Activated naive CD8-positive, alpha-beta T cell (primary cell): ENCODE measurements around the gene TYK2.
"Not testable (repeated sequence)": the region's sequence is repeated elsewhere in the genome, so short reads cannot be mapped to it uniquely, and the experiment has no call there.

ENCODE experiments used
- H3K27ac Mint-ChIP-seq: one replicate; pipeline ENCODE4 v1.8.0; 2021; ENCODE audit warnings: mixed read lengths
- H3K27me3 Mint-ChIP-seq: one replicate; pipeline ENCODE4 v1.8.0; 2021; ENCODE audit warnings: mixed read lengths
- H3K36me3 Mint-ChIP-seq: one replicate; pipeline ENCODE4 v1.8.0; 2021; ENCODE audit warnings: mixed read lengths
- H3K4me1 Mint-ChIP-seq: one replicate; pipeline ENCODE4 v1.8.0; 2021; ENCODE audit warnings: low read depth, mixed read lengths
- H3K4me3 Mint-ChIP-seq: one replicate; pipeline ENCODE4 v1.8.0; 2021; ENCODE audit warnings: mild to moderate bottlenecking, mixed read lengths
- H3K9me3 Mint-ChIP-seq: one replicate; pipeline ENCODE4 v1.8.0; 2021; ENCODE audit warnings: low read depth, mixed read lengths

TYK2 gene

DNA sequence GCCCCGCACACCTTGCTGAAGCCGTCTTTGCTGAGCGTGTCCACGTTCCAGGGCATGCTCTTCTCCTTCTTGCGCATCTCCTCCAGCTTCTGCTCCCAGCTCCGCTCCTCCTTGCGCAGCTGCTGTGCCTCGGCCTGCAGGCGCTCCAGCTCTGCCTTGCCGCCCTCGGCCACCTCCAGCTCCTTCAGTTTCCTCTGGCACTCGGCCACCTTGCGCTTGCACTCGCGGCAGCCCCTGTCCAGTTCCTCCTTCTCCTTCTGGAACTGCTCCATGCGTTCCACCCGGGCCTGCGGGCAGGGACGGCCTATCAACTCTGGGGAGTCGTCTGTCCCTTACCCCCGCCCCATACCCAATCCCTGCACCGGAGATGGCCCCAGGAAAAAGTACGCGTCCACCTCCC lies 15.5 kb upstream of the TYK2 start:
- H3K4me1 Mint-ChIP-seq: peaks cover 21% of the 10 kb centered on the region
- H3K4me3 Mint-ChIP-seq: no peak overlapping the region
- H3K9me3 Mint-ChIP-seq: no peaks in the 10 kb centered on the region
- H3K27ac Mint-ChIP-seq: no peak overlapping the region
- H3K36me3 Mint-ChIP-seq: no peaks in the 10 kb centered on the region
- no peaks in the 10 kb centered on the region for H3K27me3 Mint-ChIP-seq

DNA sequence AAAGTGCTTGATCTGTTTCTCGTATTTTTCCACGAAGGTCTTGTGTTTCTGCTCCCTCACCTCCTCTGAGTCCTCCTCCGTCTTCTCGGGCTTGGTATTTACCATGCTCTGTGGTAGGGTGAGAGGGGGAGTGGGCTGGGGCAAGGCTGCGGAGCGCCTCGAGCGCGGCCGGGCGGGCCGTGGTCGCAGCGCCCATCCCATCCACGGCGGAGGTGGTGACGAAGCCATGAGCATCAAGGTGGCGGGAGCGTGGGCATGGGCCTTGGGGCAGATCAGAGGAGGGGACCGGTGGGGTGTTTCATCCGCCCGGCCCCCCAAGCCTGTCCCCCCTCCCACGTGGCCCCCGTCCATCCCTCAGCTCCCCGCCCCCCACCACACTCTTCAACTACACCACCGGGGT lies 15.1 kb upstream of the TYK2 start:
- Mint-ChIP-seq H3K27me3 (no peaks in the 10 kb centered on the region), H3K27ac (no peak overlapping the region), H3K4me1 (peaks cover 16% of the 10 kb centered on the region), H3K36me3 (no peaks in the 10 kb centered on the region), H3K9me3 (no peaks in the 10 kb centered on the region), H3K4me3 (no peak overlapping the region)

DNA sequence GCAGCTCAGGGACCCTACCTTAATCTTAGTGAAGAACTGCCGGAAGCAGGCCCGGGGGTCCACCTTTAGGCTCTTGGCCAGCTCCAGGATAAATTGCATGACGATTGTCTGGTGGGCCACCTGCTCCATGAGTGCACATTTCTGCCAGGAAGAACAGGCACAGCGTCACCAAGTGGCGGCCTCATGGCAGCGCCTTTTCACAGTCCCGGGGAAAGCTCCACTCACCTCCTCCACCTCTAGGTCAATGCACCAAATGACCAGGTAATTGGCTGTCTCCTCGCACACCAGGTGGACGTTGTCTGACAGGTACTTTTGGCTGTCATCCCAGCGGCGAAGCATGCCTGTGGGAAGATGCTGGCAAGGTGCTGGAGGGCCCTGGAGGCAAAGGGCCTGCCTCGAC lies 14.6 kb upstream of the TYK2 start:
- H3K27me3 Mint-ChIP-seq: no peaks in the 10 kb centered on the region
- H3K4me1 Mint-ChIP-seq: peaks cover 13% of the 10 kb centered on the region
- H3K9me3 Mint-ChIP-seq: no peaks in the 10 kb centered on the region
- no peak overlapping the region for H3K27ac Mint-ChIP-seq
- no peak overlapping the region for H3K4me3 Mint-ChIP-seq
- H3K36me3 Mint-ChIP-seq: no peaks in the 10 kb centered on the region

DNA sequence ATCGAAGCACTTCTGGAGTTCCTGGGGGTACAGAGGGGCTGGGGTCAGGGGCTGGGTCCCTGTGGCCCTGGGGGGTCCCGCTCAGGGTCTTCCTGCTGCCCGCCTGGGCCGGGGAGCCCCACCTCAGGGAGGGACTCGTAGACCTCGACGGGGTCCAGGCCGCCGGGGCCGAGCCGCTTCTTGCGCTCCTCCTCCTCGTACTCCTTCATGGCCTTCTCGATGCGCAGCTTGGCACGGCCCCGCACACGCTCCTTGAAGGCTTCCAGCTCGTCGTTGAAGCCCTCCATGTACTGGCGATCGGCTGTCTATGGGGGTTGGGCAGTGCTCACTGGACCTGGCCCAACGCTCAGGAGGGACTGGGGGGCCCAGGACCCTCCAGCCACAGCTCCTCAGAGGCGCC lies 12.8 kb upstream of the TYK2 start:
- H3K36me3 Mint-ChIP-seq: no peaks in the 10 kb centered on the region
- peaks cover 8% of the 10 kb centered on the region for H3K4me1 Mint-ChIP-seq
- no peaks in the 10 kb centered on the region for H3K9me3 Mint-ChIP-seq
- H3K27me3 Mint-ChIP-seq: no peaks in the 10 kb centered on the region
- H3K27ac Mint-ChIP-seq: no peak overlapping the region
- no peak overlapping the region for H3K4me3 Mint-ChIP-seq

DNA sequence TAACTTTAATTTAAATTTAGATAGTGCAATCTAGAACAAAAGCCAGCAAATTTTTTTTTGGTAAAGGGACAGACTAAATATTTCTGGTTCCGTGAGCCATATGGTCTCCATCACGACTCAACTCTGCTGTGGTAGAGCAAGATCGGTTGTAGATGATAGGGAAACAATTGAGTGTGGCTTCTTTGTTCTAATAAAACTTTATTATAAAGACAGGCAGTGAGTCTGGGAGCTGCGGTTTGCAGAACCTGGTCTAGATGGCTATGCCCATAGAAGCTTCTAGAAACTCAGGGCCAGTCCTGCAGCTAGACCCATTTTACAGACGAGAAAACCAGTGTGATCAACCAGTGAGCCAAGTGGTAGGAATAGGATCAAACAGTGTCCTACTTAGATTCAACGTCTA lies 11.7 kb upstream of the TYK2 start:
- peaks cover 3% of the 10 kb centered on the region for H3K4me1 Mint-ChIP-seq
- H3K27me3 Mint-ChIP-seq: no peaks in the 10 kb centered on the region
- H3K4me3 Mint-ChIP-seq: no peak overlapping the region
- no peak overlapping the region for H3K27ac Mint-ChIP-seq
- H3K9me3 Mint-ChIP-seq: no peaks in the 10 kb centered on the region
- no peaks in the 10 kb centered on the region for H3K36me3 Mint-ChIP-seq

DNA sequence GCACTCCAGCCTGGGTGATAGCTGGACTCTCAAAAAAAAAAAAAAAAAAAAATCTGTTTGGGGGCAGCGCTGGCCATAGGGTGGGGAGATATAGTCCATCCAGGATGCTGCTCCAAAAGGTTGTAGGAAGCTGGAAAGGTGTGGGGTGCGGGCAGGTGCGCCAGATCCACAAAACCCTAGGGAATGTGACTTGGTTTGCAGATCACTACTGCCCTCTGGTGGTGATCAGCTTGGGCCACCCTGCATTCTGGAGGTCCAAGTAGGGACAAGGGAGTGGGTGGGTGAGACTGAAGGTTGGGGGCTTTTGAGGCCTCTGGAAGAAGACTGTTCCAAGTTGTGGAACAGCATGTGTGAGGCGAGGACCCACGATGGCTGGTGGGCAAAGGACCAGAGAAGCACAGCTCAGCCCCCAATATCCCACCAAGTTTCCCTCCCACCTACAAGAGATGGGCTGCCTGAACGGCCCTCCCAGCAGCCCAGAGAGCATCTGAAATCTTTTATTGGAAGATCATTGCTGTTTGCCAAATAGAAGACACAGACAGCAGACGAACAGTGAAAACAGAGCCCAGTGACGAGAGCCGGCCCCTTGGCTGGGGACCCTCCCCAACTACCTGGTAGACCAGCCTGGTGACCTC lies 10.4 kb upstream of the TYK2 start:
- H3K27me3 Mint-ChIP-seq: no peaks in the 10 kb centered on the region
- no peaks in the 10 kb centered on the region for H3K9me3 Mint-ChIP-seq
- peaks cover 3% of the 10 kb centered on the region for H3K4me1 Mint-ChIP-seq
- H3K4me3 Mint-ChIP-seq: no peak overlapping the region
- no peak overlapping the region for H3K27ac Mint-ChIP-seq
- H3K36me3 Mint-ChIP-seq: no peaks in the 10 kb centered on the region

DNA sequence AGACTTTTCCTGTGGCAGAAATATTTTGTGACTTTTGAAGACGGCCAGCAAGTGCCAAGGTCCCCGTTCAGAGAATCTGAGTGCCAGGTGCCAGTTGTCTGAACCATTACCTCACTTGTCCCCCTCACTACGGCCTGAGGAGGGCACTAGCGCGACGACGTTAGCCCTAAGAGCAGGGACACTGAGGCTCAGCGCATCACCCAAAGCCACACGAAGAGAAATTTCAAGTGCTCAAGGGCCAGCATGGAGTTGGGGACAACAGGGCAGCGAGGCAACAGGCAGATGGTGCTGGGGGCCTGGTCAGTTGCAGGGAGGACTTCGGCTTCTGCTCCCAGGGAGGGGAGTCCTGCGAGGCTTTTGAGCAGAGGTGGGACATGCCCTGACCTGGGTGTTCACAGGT lies 9.5 kb upstream of the TYK2 start:
- Mint-ChIP-seq H3K27me3 (no peaks in the 10 kb centered on the region), H3K36me3 (no peaks in the 10 kb centered on the region)

DNA sequence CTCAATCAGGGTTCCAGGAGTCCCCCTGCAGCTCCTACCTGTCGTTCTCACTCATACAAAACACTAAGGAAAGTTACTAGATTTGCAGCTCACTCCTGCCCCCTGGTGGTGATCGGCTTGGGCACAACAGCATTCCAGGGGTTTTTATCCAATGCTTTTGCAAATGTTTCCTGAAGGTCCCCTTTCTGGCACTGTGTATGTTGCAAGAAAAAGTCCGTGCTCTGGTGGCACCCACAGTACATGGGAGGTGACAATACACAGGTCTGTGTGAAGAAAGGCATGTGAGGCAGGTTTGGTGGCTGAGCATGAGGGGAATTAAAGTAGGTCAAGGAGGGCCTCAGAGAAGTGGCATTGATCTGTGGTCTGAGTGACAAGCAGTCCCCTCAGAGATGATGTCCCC lies 8.6 kb upstream of the TYK2 start:
- no peaks in the 10 kb centered on the region for H3K36me3 Mint-ChIP-seq
- no peaks in the 10 kb centered on the region for H3K27me3 Mint-ChIP-seq
- peaks cover 3% of the 10 kb centered on the region for H3K4me1 Mint-ChIP-seq
- no peak overlapping the region for H3K27ac Mint-ChIP-seq
- no peaks in the 10 kb centered on the region for H3K9me3 Mint-ChIP-seq
- no peak overlapping the region for H3K4me3 Mint-ChIP-seq

More for the DNA sequence above, 9.5 kb upstream of the TYK2 start:
- Mint-ChIP-seq H3K4me1 (peaks cover 3% of the 10 kb centered on the region), H3K4me3 (no peak overlapping the region), H3K27ac (no peak overlapping the region), H3K9me3 (no peaks in the 10 kb centered on the region)

DNA sequence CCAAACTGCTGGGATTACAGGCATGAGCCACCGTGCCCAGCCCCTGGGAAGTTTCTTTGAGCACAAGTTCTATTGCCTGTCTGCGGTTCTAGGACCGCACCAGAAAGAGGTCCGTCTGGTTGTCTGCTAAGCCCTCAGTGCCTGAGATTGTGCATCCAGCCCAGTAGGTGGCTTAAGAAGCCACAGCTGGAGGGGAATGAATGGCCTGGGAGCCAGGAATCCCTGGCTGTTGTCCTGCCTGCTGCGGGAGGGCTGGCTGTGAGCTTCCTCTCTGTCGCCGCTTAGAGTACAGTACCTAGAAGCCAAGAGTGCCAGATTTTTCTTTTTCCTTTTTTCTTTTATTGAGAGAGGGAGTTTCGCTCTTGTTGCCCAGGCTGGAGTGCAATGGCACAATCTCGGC lies 4.2 kb upstream of the TYK2 start:
- Mint-ChIP-seq H3K36me3 (no peaks in the 10 kb centered on the region), H3K27ac (no peak overlapping the region), H3K27me3 (no peaks in the 10 kb centered on the region), H3K4me3 (no peak overlapping the region), H3K4me1 (peaks cover 16% of the 10 kb centered on the region), H3K9me3 (no peaks in the 10 kb centered on the region)

DNA sequence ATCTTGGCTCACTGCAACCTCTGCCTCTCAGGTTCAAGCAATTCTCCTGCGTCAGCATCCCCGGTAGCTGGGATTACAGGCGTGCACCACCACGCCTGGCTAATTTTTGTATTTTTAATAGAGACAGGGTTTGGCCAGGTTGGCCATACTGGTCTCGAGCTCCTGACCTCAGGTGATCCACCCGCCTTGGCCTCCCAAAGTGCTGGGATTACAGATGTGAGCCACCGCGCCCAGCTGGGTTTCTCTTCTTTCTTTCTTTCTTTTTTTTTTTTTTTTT lies 2.8 kb upstream of the TYK2 start:
- not testable (repeated sequence) for H3K27ac Mint-ChIP-seq, H3K27me3 Mint-ChIP-seq, H3K4me3 Mint-ChIP-seq, H3K36me3 Mint-ChIP-seq, H3K9me3 Mint-ChIP-seq
- H3K4me1 Mint-ChIP-seq: peaks cover 18% of the 10 kb centered on the region

DNA sequence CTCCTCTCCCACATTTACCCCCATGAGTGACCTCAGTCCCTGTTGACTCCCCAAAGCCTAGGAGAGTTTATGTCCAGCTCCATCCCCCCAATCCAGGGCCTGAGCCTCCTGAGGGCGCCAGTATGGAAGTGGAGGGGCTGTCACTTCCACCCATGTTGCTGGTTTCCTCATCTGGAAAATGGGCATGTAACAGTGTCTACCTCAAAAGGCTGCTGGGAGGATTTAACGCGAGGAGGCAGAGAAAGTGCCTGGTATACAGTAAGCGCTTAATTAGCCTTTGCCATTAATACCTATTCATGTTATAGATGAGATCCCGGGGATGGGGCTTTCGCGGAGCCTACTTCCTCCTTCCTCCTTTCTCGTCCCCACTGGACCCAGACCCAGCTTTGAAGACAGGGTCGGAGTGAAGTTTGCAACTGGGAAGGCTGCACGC lies 476 bp downstream of the TYK2 start:
- Mint-ChIP-seq H3K36me3 (peaks cover 5% of the 10 kb centered on the region), H3K9me3 (no peaks in the 10 kb centered on the region), H3K4me3 (peak overlapping the region; percentile 97), H3K27me3 (no peaks in the 10 kb centered on the region), H3K27ac (peak overlapping the region; percentile 97), H3K4me1 (peaks cover 23% of the 10 kb centered on the region)

DNA sequence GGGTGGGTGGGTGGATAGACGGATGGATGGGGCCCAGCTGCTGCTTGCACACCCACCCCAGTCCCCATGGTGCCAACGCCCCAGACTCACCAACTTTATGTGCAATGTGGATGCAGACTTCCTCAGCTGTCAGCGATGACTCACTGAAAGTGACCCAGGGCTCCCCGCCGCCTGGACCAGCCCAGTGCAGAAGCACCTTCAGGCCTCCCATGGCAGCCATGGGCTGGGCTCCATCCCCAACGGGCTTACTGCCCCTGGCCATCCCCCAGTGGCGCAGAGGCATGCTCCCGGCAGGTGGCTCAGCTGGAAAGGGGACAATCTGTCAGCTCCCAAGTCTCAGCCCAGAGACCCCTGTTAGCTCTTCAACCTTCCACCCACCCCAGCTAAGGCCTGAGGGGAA lies 2.2 kb downstream of the TYK2 start:
- Mint-ChIP-seq H3K36me3 (peaks cover 6% of the 10 kb centered on the region), H3K27ac (no peak overlapping the region), H3K27me3 (no peaks in the 10 kb centered on the region), H3K9me3 (no peaks in the 10 kb centered on the region), H3K4me3 (peak overlapping the region; percentile 40), H3K4me1 (peaks cover 25% of the 10 kb centered on the region)

DNA sequence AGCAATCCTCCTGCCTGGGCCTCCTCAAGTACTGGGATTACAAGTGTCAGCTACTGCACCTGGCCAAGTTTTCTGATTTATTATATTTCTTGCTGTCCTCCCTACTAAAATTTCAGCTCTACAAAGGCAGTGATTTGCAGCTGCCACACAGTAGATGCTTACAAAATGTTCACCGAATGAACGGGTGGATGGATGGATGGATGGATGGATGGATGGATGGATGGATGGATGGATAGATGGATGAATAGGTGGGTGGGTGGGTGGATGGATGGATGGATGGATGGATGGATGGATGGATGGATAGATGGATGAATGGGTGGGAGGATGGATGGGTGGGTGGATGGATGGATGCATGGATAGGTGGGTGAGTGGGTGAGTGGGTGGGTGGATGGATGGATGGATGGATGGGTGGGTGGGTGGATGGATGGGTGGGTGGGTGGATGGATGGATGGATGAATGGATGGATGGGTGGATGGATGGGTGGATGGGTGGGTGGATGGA lies 3.2 kb downstream of the TYK2 start:
- not testable (repeated sequence) for H3K27ac Mint-ChIP-seq, H3K27me3 Mint-ChIP-seq, H3K36me3 Mint-ChIP-seq, H3K9me3 Mint-ChIP-seq
- H3K4me3 Mint-ChIP-seq: peak overlapping the region; percentile 35
- peaks cover 25% of the 10 kb centered on the region for H3K4me1 Mint-ChIP-seq

DNA sequence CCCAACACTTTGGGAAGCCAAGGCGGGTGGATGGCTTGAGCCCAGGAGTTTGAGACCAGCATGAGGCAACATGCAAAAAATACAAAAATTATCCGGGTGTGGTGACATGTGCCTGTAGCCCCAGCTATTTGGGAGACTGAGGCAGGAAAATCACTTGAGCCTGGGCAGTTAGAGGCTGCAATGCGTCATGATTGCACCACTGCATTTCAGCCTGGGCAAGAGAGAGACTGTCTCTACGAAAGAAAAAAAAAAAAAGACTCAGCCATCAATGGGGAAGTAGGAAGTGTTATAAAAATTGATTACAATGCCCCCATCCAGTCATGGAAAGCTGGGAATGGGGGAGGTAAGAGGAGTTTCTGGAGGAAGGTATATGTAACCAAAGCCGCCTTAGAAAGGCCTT lies 5.4 kb downstream of the TYK2 start:
- Mint-ChIP-seq H3K4me1 (peaks cover 16% of the 10 kb centered on the region), H3K4me3 (no peak overlapping the region), H3K9me3 (no peaks in the 10 kb centered on the region), H3K27ac (no peak overlapping the region), H3K36me3 (peaks cover 6% of the 10 kb centered on the region), H3K27me3 (no peaks in the 10 kb centered on the region)

DNA sequence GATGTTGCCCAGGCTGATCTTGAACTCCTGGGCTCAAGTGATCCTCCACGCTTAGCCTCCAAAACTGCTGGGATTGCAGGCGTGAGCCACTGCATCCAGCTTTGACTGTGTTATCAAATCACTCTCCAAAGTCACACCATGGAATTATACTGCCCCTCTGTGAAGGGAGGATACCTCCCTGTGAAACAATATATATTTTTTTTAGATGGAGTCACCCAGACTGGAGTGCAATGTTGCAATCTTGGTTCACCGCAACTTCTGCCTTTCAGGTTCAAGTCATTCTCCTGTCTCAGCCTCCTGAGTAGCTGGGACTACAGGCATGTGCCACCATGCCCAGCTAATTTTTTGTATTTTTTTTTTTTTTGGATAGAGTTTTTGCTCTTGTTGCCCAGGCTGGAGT lies 7.7 kb downstream of the TYK2 start:
- Mint-ChIP-seq H3K36me3 (peaks cover 7% of the 10 kb centered on the region), H3K27me3 (no peaks in the 10 kb centered on the region), H3K4me1 (peaks cover 9% of the 10 kb centered on the region), H3K4me3 (no peak overlapping the region), H3K27ac (no peak overlapping the region), H3K9me3 (no peaks in the 10 kb centered on the region)

DNA sequence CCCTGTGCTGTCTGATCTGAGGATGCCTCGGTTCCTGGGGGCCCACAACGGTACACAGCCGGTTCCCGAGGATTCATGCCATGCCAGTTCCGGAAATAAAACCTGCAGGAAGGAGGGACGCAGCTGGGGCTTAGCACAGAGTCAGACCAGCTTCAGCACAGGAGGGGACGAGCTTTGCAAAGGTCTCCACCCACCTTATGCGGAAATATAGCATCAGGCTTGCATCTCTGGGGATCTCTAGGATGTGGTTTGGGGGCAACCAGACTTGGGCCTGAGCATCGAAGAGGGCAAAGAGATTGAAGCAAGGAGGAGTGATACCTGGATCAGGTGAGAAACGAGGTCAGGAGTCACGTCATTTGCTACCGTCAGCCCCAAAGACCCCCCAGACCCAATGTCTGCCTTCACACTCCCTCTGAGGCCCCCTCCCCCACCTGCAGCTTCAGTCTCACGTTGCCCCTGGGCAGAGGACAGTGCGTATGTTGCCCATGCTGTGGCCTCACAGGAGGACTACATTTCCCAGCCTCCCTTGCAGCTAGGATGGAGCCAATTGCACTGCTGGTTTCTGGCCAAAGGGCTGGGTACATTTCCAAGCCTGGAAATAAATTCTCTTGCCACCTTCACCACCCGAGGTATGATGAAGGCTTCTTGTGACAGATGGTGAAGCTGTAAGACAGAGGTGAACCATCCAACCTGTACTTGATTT lies 12.1 kb downstream of the TYK2 start:
- H3K27me3 Mint-ChIP-seq: no peaks in the 10 kb centered on the region
- no peak overlapping the region for H3K4me3 Mint-ChIP-seq
- H3K36me3 Mint-ChIP-seq: peaks cover 5% of the 10 kb centered on the region
- H3K4me1 Mint-ChIP-seq: peaks cover 2% of the 10 kb centered on the region
- H3K9me3 Mint-ChIP-seq: no peaks in the 10 kb centered on the region
- no peak overlapping the region for H3K27ac Mint-ChIP-seq
